Stimulated activated CD8-positive, alpha-beta memory T cell treated with anti-CD3 and anti-CD28 coated beads, Interleukin-15, amount 100 ng/mL, for 48 hours (primary cell): ENCODE results near the gene ZC3HAV1L.
A peak's percentile ranks its signal among the peaks of the same experiment; 100 is the strongest.
"Not testable (repeated sequence)": the region's sequence is repeated elsewhere in the genome, so short reads cannot be mapped to it uniquely, and the experiment has no call there.

Experiments used
- DNase-seq, 2 donors: peaks; one replicate each; pipeline ENCODE4 v3.0.0-alpha.2; 2020; ENCODE audit warnings: low read depth in 2 of 2

The ZC3HAV1L gene

GRCh38 chr7:139018910-139019309 lies 16.9 kb downstream of the ZC3HAV1L start:
- no peak for DNase-seq

- peak; percentile 17 to 32 for DNase-seq
Measured at GRCh38 chr7:139016931-139017511, 18.8 kb downstream of the ZC3HAV1L start.

- DNase-seq, result no peak
Measured at GRCh38 chr7:139011373-139011772, 24.5 kb downstream of the ZC3HAV1L start.

GRCh38 chr7:139004321-139005090 lies 31.3 kb downstream of the ZC3HAV1L start:
- no peak for DNase-seq

- DNase-seq, result no peak
Measured at GRCh38 chr7:138999414-138999813, 36.4 kb downstream of the ZC3HAV1L start.

GRCh38 chr7:138992052-138992531 lies 43.8 kb downstream of the ZC3HAV1L start:
- no peak for DNase-seq

- DNase-seq, result no peak
Measured at GRCh38 chr7:138987686-138988085, 48.2 kb downstream of the ZC3HAV1L start.

DNA sequence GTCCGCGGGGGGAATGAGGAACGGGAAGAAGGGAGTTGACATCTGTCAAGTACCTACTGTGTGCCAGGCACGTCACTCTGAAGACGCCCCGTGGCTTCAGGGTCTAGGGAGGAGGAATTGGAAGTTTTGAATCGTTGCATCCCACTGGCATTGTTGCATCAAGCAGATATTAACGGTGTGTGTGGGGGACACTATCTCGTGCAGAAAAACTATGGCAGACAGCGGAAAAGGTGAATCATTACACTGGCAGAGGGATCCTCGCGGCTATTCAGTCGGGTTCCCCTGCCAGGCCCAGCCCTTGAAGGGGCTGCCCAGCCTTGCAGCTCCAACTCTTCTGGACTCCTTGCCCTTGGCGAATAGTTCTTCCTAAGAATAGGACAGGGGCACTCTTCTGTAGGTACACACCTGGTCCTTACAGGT lies 53.6 kb downstream of the ZC3HAV1L start:
- no peak for DNase-seq

DNA sequence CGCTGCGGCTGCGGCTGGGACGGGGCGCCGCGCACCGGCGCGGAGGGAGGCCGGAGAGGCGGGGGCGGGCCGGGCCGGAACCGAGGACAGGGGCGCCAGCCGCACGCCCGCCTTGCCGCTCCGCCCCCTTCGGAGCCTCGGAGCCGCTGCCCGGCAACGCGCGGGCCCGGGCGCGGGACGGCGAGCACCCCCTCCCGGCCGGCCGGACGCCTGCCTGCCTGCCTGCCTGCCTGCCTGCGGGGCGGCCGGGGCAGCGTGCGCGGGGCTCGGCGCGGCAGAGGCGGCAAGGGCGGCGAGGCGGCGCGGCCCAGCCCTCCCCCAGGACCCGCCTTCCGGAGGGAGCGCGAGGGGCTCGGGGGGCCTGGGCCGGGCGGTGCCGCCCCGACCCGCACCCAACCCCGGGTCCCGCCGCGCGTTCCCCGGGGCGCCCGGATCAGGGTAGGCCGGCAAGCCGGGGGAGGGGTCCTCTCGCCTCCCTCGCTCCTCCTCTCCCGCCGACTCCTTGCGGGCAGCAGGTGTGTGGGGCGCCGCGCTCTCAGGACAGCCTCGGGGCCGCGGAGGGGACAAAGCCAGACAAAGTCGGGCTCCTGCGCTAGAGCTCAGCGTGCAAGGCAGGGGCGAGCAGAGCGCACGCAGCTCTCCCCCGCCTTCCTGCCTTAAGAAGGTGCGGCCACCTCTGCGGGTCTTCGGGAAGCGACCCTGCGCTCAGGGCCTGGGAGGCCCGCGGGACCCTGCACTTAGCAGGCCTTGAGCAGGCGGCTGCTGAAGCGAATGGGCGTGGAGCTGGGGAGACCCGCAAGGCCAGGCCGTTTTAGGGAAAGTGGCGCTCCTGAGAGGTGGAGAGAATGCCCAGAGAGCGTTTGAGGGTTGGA lies 54.3 kb downstream of the ZC3HAV1L start, which contains the start of gene KIAA1549:
TSS of gene KIAA1549 (minus strand) at position 58 of the 872 bp plus-strand sequence. CDS start 120 bp downstream, outside the sequence.
- peak; percentile 46 to 55 for DNase-seq

- DNase-seq, result peak in 1 of 2 donors; percentile 3
Measured at GRCh38 chr7:138980563-138981291, 55.1 kb downstream of the ZC3HAV1L start.

GRCh38 chr7:138979988-138980562 lies 55.8 kb downstream of the ZC3HAV1L start:
- no peak for DNase-seq

DNA sequence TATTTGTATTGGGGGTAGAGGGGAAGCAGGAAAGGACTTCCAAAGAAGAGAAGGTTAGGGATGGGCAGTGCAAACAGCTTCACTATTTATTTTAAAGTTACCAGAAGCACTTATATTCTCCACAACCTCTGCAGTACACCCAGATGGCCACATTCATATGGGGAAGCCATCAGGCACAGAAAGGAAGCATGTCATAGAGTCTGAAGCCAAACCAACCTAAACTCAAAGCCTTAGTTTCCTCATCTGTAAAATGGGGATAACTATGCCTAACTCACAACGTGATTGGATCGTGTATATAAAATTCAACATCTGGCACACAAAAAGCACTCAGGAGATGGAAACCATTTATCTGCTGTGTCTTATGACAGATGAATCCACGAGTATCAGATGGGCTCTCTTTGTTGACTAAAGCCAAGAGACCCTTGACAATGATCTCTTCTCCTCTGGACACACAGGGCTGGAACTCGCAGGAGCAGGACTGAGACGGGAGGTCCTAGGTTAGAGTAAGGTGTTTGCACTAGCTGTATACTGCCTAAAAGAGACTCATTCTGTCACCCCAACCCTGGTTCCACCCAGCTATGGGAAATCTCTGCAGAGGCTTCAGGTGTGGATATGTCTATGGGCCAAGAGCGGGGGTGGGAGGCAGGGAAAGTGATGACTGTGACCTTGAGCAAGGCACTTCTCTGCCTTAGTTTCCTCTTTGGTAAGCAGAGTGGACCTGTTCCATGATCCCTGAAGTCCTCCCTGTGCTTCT lies 56.4 kb downstream of the ZC3HAV1L start:
- no peak for DNase-seq

GRCh38 chr7:138978541-138979184 lies 57.2 kb downstream of the ZC3HAV1L start:
- DNase-seq, result no peak

GRCh38 chr7:138976161-138976560 lies 59.7 kb downstream of the ZC3HAV1L start:
- not testable (repeated sequence) for DNase-seq
